BJ (cell line): Measurements from ENCODE around the gene PTPN12. TPM values are rescaled to one million over a fixed set of nuclear protein-coding genes. Genes with fewer than 3 reads are reported as not detected.
"Not testable (repeated sequence)": the region's sequence is repeated elsewhere in the genome, so short reads cannot be mapped to it uniquely, and the experiment has no call there.

ENCODE experiments used
- CTCF ChIA-PET: fragments of 350-600 bp; formaldehyde crosslinking; extraction: SDS; loops from one replicate; lab custom pipeline; 2021; ENCODE audit warnings: antibody characterized with exemption, inconsistent platforms; lab: Yijun Ruan, JAX
- POLR2A ChIA-PET: fragments of 300-600 bp; sonication (Branson Sonifier 250); formaldehyde crosslinking; extraction: SDS; loops from one replicate; lab custom pipeline; 2021; ENCODE audit warnings: antibody characterized with exemption; lab: Charles Lee
- DNase-seq: peaks from one replicate; pipeline ENCODE4 v3.0.0-alpha.2; 2011; ENCODE audit warnings: low read depth
- H3K27me3 ChIP-seq: 2 replicates; pipeline ENCODE4 v1.6.0; 2011; ENCODE audit warnings: low read length; ENCODE audit not compliant: control insufficient read depth, insufficient read depth
- H3K36me3 ChIP-seq: 2 replicates; pipeline ENCODE4 v1.5.1; 2011; ENCODE audit warnings: low read length; ENCODE audit not compliant: control insufficient read depth, insufficient read depth
- H3K4me3 ChIP-seq: 2 replicates; pipeline ENCODE4 v1.5.1; 2011; ENCODE audit warnings: low read depth, mild to moderate bottlenecking, control low read depth, low read length
- polyA plus RNA-seq: library from polyadenylated mRNA; depleted of rRNA; stranded (reverse); fragments of >200 nt; gene quantifications from 2 replicates; pipeline ENCODE4 v1.2.3, GENCODE V29; 2011
- TF ChIP-seq, protein P1 (sequence below): IDR thresholded peaks from 2 replicates; pipeline ENCODE4 v1.5.1; 2011; ENCODE audit warnings: low read depth, mild to moderate bottlenecking, control low read depth, inconsistent platforms, low read length, moderate library complexity; ENCODE audit not compliant: insufficient read depth

Gene PTPN12
- polyA plus RNA-seq, 1 experiment: 19.7 TPM

DNA sequence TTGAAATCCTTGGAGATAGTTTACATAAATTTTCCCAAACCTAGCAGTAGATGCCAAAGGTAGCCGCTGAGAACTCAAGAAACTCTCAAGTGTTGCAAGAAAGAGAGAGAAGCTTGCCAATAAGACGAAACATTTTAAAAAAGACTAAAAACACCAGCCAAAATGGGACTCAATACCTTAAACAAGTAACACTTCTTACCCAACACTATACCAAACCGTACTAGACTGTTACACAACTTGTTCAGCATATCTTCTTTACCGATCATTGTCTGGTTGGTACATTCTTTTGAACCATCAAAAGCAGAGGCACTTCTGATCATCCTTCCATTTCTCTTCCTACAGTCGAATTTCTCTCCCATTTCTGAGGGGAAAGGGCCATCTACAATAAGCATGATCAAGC is 4.8 kb upstream of the PTPN12 start:
- Histone ChIP-seq H3K27me3 (no peaks in the 10 kb centered on the region), H3K4me3 (no peak overlapping the region), H3K36me3 (no peaks in the 10 kb centered on the region)
- CTCF ChIA-PET: no interaction called here
- POLR2A ChIA-PET: no interaction called here
- TF ChIP-seq, protein P1, sequence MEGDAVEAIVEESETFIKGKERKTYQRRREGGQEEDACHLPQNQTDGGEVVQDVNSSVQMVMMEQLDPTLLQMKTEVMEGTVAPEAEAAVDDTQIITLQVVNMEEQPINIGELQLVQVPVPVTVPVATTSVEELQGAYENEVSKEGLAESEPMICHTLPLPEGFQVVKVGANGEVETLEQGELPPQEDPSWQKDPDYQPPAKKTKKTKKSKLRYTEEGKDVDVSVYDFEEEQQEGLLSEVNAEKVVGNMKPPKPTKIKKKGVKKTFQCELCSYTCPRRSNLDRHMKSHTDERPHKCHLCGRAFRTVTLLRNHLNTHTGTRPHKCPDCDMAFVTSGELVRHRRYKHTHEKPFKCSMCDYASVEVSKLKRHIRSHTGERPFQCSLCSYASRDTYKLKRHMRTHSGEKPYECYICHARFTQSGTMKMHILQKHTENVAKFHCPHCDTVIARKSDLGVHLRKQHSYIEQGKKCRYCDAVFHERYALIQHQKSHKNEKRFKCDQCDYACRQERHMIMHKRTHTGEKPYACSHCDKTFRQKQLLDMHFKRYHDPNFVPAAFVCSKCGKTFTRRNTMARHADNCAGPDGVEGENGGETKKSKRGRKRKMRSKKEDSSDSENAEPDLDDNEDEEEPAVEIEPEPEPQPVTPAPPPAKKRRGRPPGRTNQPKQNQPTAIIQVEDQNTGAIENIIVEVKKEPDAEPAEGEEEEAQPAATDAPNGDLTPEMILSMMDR: no peak
- no peak for DNase-seq

DNA sequence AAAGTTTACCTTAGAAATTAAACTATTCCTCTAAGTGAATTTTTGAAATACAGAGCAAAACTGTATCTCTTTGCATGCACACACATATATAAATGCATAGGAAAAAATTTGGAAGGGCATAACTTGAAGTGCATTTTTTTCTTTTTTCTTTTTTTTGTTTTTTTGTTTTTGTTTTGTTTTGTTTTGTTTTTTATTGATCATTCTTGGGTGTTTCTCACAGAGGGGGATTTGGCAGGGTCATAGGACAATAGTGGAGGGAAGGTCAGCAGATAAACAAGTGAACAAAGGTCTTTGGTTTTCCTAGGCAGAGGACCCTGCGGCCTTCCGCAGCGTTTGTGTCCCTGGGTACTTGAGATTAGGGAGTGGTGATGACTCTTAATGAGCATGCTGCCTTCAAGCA is 4.4 kb upstream of the PTPN12 start:
- H3K27me3 ChIP-seq, POLR2A ChIA-PET, CTCF ChIA-PET, DNase-seq, H3K4me3 ChIP-seq, H3K36me3 ChIP-seq: not testable (repeated sequence)

DNA sequence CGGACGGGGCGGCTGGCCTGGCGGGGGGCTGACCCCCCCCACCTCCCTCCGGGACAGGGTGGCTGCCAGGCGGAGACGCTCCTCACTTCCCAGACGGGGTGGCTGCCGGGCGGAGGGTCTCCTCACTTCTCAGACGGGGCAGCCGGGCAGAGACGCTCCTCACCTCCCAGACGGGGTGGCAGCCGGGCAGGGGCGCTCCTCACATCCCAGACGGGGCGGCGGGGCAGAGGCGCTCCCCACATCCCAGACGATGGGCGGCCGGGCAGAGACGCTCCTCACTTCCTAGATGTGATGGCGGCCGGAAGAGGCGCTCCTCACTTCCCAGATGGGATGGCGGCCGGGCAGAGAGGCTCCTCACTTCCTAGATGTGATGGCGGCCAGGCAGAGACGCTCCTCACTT is 3.0 kb upstream of the PTPN12 start:
- CTCF ChIA-PET, H3K4me3 ChIP-seq, H3K36me3 ChIP-seq, POLR2A ChIA-PET, DNase-seq, H3K27me3 ChIP-seq: not testable (repeated sequence)

DNA sequence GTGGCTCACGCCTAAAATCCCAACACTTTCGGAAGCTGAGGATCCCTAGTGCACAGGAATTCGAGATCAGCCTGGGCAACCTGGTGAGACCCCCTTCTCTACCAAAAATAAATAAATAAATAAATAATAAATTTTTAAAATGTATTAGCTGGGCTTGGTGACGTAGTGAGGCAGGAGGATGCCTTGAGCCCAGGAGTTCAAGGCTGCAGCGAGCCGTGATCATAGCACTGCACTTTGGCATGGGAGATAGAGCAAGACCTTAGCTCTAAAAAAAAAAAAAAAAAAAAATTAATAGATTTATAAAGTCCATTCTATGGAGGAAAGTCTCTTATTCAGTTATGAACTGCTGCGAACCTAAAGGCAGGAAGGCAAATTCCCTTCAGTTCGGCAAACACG is 1.1 kb upstream of the PTPN12 start:
- peak overlapping the region; percentile 82 for H3K4me3 ChIP-seq
- H3K27me3 ChIP-seq: no peaks in the 10 kb centered on the region
- TF ChIP-seq, protein P1: no peak
- POLR2A ChIA-PET: interaction anchor here (0.6 kb wide), 2 partner anchors 57 to 869 kb away, joined by 6 to 8 read pairs; no protein-coding TSS in a partner anchor
- no peak for DNase-seq
- CTCF ChIA-PET: no interaction called here
- no peaks in the 10 kb centered on the region for H3K36me3 ChIP-seq

DNA sequence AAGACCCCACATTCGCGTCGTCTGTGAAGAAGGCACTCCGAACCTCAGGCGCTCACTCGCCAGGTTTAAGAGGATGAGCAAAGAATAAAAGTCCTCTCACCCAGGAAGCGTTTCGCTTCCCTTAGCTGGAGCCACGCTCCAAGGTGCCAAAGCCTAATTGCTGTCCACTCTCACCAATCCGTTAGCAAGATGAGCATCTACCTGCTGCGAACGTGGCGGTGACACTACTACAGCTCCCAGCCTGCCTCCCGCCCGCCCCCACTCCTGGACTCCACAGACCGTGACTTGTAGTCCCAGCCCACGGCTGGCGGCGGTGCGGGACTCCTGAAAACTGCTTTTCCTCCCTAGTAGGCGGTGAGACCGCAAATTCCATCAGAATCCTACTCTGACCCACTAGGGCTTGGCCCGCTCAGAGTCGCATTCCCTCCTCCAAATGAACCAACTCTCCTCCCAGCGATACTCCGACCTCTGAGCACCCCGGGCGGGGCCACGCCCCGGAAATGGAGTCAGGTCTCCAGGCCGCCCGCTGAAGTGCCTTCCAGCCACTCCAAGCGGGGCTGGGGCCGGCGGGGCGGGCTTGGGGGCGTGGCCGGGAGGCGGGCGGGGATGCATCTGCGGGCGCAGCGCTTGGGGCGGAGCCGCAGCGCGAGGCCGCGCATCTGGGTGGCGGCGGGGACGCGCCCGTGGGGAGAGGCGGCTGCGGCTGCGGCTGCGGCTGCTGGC is 521 bp upstream of the PTPN12 start:
- no peaks in the 10 kb centered on the region for H3K36me3 ChIP-seq
- TF ChIP-seq, protein P1: no peak
- DNase-seq: peak; percentile 65
- no peaks in the 10 kb centered on the region for H3K27me3 ChIP-seq
- ChIA-PET CTCF (interaction anchor here (0.7 kb wide), 1 partner anchor 110 kb away, joined by 3 read pairs; no protein-coding TSS in a partner anchor), POLR2A (interaction anchor here (0.6 kb wide), 4 partner anchors 14 to 313 kb away, joined by 4 to 14 read pairs (median 9); no protein-coding TSS in a partner anchor)
- H3K4me3 ChIP-seq: peak overlapping the region; percentile 97

DNA sequence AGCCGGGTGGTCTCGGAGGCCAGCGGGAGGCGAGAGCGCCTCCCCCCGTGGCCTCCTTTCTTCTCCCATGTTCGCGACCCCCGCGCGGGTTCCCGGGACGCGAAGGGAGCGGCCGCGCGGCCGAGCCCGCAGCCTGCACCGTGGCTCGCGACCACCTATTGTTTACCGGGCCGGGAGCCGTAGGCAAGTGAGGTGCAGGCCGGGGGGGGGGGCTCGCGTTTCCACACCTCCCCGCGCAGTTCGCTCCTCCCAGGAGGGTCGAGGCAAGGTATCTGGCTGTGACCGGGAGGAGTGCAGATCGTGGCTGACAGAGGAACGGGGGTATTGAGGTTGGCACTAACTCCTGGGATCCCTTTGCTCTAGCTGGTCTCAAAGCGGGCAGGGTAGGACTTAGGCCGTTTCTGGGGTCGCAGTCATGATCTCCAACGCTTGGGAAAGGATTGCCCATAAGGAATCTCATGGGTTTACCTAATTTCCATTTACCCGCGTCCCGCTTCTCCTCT is 734 bp downstream of the PTPN12 start:
- no peak for DNase-seq
- POLR2A ChIA-PET: interaction anchor here (0.7 kb wide), 1 partner anchor 9 kb away, joined by 3 read pairs; no protein-coding TSS in a partner anchor

More for the DNA sequence above, 734 bp downstream of the PTPN12 start:
- H3K27me3 ChIP-seq: no peaks in the 10 kb centered on the region
- TF ChIP-seq, protein P1: no peak
- H3K4me3 ChIP-seq: peak overlapping the region; percentile 97
- CTCF ChIA-PET: no interaction called here
- H3K36me3 ChIP-seq: no peaks in the 10 kb centered on the region
